HepG2 (cell line): ENCODE measurements around the gene ST3GAL2. TPM values are rescaled to one million over a fixed set of nuclear protein-coding genes. Genes with fewer than 3 reads are reported as not detected.

ENCODE experiments used
- GPN1 ChIP-seq: sonication (generic); formaldehyde crosslinking; IDR thresholded peaks from 2 replicates; pipeline ENCODE4 v1.5.1; 2020; ENCODE audit warnings: missing genetic modification reagents, borderline replicate concordance
- GTF3A ChIP-seq: sonication (generic); formaldehyde crosslinking; conservative IDR thresholded peaks from 2 replicates; pipeline ENCODE4 v1.4.0; 2020; ENCODE audit warnings: mild to moderate bottlenecking, missing genetic modification reagents
- HMGXB4 ChIP-seq, 2 experiments: sonication (generic) in 1 of 2; formaldehyde crosslinking in 1 of 2; IDR thresholded peaks; 2 replicates each; pipeline versions ENCODE4 v1.4.0 to v1.6.1; 2018 to 2020; ENCODE audit warnings: missing genetic modification reagents in 2 of 2, borderline replicate concordance in 1 of 2, low read depth in 1 of 2, mild to moderate bottlenecking in 1 of 2, missing biosample characterization in 1 of 2
- HOMEZ ChIP-seq: IDR thresholded peaks from 2 replicates; pipeline ENCODE4 v1.6.1; 2016; ENCODE audit warnings: low read depth
- KMT2A ChIP-seq: sonication (generic); formaldehyde crosslinking; IDR thresholded peaks from 2 replicates; pipeline ENCODE4 v1.4.0; 2020; ENCODE audit warnings: missing genetic modification reagents
- MEIS2 ChIP-seq: sonication (generic); formaldehyde crosslinking; IDR thresholded peaks from 2 replicates; pipeline ENCODE4 v1.9.0; 2021; ENCODE audit warnings: mild to moderate bottlenecking, missing genetic modification reagents
- SPEN ChIP-seq: sonication (generic); formaldehyde crosslinking; IDR thresholded peaks from 2 replicates; pipeline ENCODE4 v1.5.1; 2020; ENCODE audit warnings: low read depth, mild to moderate bottlenecking, missing genetic modification reagents
- TBP ChIP-seq: sonication (generic); formaldehyde crosslinking; IDR thresholded peaks from 2 replicates; pipeline ENCODE4 v1.5.0; 2020; ENCODE audit warnings: missing genetic modification reagents
- ZBTB39 ChIP-seq: sonication (generic); formaldehyde crosslinking; IDR thresholded peaks from 2 replicates; pipeline ENCODE4 v1.5.0; 2020; ENCODE audit warnings: missing genetic modification reagents
- ZFX ChIP-seq: sonication (generic); formaldehyde crosslinking; IDR thresholded peaks from 2 replicates; pipeline ENCODE4 v1.4.0; 2020; ENCODE audit warnings: mild to moderate bottlenecking, low read depth, missing genetic modification reagents, moderate library complexity
- ZMYM2 ChIP-seq: sonication (generic); formaldehyde crosslinking; IDR thresholded peaks from 2 replicates; pipeline ENCODE4 v1.8.0; 2022; ENCODE audit warnings: mild to moderate bottlenecking, missing genetic modification reagents
- ZNF430 ChIP-seq: sonication (generic); formaldehyde crosslinking; IDR thresholded peaks from 2 replicates; pipeline ENCODE4 v1.9.0; 2021; ENCODE audit warnings: mild to moderate bottlenecking, missing genetic modification reagents
- ZNF510 ChIP-seq: sonication (generic); formaldehyde crosslinking; IDR thresholded peaks from 2 replicates; pipeline ENCODE4 v1.4.0; 2020; ENCODE audit warnings: low read depth, mild to moderate bottlenecking, missing genetic modification reagents
- ZNF576 ChIP-seq: sonication (generic); formaldehyde crosslinking; IDR thresholded peaks from 2 replicates; pipeline ENCODE4 v1.4.0; 2020; ENCODE audit warnings: mild to moderate bottlenecking, missing genetic modification reagents
- ZNF687 ChIP-seq: sonication (generic); formaldehyde crosslinking; IDR thresholded peaks from 2 replicates; pipeline ENCODE4 v1.5.1; 2020; ENCODE audit warnings: mild to moderate bottlenecking, missing genetic modification reagents, moderate library complexity
- ZNF768 ChIP-seq: sonication (generic); formaldehyde crosslinking; IDR thresholded peaks from 2 replicates; pipeline ENCODE4 v1.4.0; 2020; ENCODE audit warnings: missing genetic modification reagents
- polyA plus RNA-seq, 8 experiments: library from polyadenylated mRNA; depleted of rRNA in 3 of 8; stranded (reverse) in 7 of 8; unstranded in 1 of 8; fragments of >200 nt; fragmentation: Illumina TruSeq in 4 of 8; extraction: Trizol in 4 of 8; gene quantifications; 2 replicates each; pipeline versions ENCODE4 v1.2.1 to v1.2.3, GENCODE V29; 2011 to 2016; ENCODE audit warnings: low read depth in 4 of 8, missing spikeins in 1 of 8, mixed read lengths in 1 of 8; ENCODE audit not compliant: insufficient read depth in 1 of 8
- total RNA-seq, 5 experiments: library from RNA; depleted of rRNA; stranded (reverse); fragments of >200 nt; fragmentation: Illumina TruSeq; extraction: Trizol; gene quantifications; 2 replicates each; pipeline ENCODE4 v1.2.3, GENCODE V29; 2016; ENCODE audit warnings: low read depth in 1 of 5

ST3GAL2 gene
- total and polyA plus RNA-seq, 2 of the 13 experiments (the other 11 are each of a cell fraction or from before 2014, with no cell fraction given) = 16.3 to 24.9 TPM

- TF ChIP-seq ZNF510 (no peak), ZNF687 (CRISPR knock-in tag) (peak; percentile 54), ZMYM2 (0 out of 2 replicates have a peak, but pooled peaks have one; percentile 16), ZNF430 (0 out of 2 replicates have a peak, but pooled peaks have one; percentile 67), ZFX (peak; percentile 37), MEIS2 (CRISPR knock-in tag) (peak; percentile 44; the same call in 1 of the 2 replicates), GTF3A (CRISPR knock-in tag) (no peak), SPEN (CRISPR knock-in tag) (peak; percentile 58; the same call in 1 of the 2 replicates), KMT2A (peak; percentile 19; the same call in 1 of the 2 replicates), TBP (CRISPR knock-in tag) (0 out of 2 replicates have a peak, but pooled peaks have one; percentile 32), ZBTB39 (CRISPR knock-in tag) (no peak), HOMEZ (CRISPR knock-in tag) (0 out of 2 replicates have a peak, but pooled peaks have one; percentile 25), ZNF768 (CRISPR knock-in tag) (0 out of 2 replicates have a peak, but pooled peaks have one; percentile 7), GPN1 (CRISPR knock-in tag) (no peak), ZNF576 (CRISPR knock-in tag) (no peak), HMGXB4 (CRISPR knock-in tag; IDR thresholded peaks at IDR 0.05; ENCODE audit: borderline replicate concordance in 1 of 2, low read depth in 1 of 2) (peak; percentile 21 to 54; a peak in 1 of 4 replicates)
Measured at GRCh38 chr16:70437582-70438557, 1.0 kb downstream of the ST3GAL2 start (continued).
